Stimulated activated effector memory CD8-positive, alpha-beta T cell treated with anti-CD3 and anti-CD28 coated beads, Interleukin-12 subunit alpha, Interleukin-12 subunit beta, amount 100 ng/mL, for 72 hours (primary cell): ENCODE data around the gene HOXA6.

Source experiments
- ATAC-seq: fragments of 150-1000 bp; cut with Tn5 transposase; 2 replicates; pipeline ENCODE4 v1.10.0; 2021
- DNase-seq, 2 donors: peaks; one replicate each; pipeline ENCODE4 v3.0.0; 2021 to 2022; ENCODE audit warnings: low spot score in 2 of 2
- H3K27ac Mint-ChIP-seq: one replicate; pipeline ENCODE4 v1.8.0; 2022; ENCODE audit warnings: mild to moderate bottlenecking, mixed read lengths
- H3K36me3 Mint-ChIP-seq: one replicate; pipeline ENCODE4 v1.8.0; 2022; ENCODE audit warnings: mild to moderate bottlenecking, mixed read lengths
- H3K4me1 Mint-ChIP-seq: one replicate; pipeline ENCODE4 v1.8.0; 2022; ENCODE audit warnings: mixed read lengths
- H3K4me3 Mint-ChIP-seq: one replicate; pipeline ENCODE4 v1.8.0; 2022; ENCODE audit warnings: mild to moderate bottlenecking, mixed read lengths
- H3K9me3 Mint-ChIP-seq: one replicate; pipeline ENCODE4 v1.8.0; 2022; ENCODE audit warnings: mixed read lengths

HOXA6 gene

GRCh38 chr7:27171637-27172314, 24.2 kb upstream of the HOXA6 start:
- DNase-seq (no peak), ATAC-seq (no peak)
- Mint-ChIP-seq H3K4me3 (peak overlapping the region; percentile 63), H3K36me3 (no peaks in the 10 kb centered on the region), H3K27ac (no peak overlapping the region), H3K4me1 (peaks cover 34% of the 10 kb centered on the region), H3K9me3 (no peaks in the 10 kb centered on the region)

- ATAC-seq (no peak), DNase-seq (no peak)
- Mint-ChIP-seq H3K9me3 (no peaks in the 10 kb centered on the region), H3K36me3 (no peaks in the 10 kb centered on the region), H3K4me1 (peaks cover 34% of the 10 kb centered on the region), H3K27ac (no peak overlapping the region), H3K4me3 (peak overlapping the region; percentile 63)
Measured at GRCh38 chr7:27171325-27171636, 23.7 kb upstream of the HOXA6 start.

GRCh38 chr7:27170426-27171324, 23.1 kb upstream of the HOXA6 start:
- Mint-ChIP-seq H3K27ac (no peak overlapping the region), H3K4me1 (peaks cover 37% of the 10 kb centered on the region), H3K9me3 (no peaks in the 10 kb centered on the region), H3K4me3 (no peak overlapping the region), H3K36me3 (peaks cover 4% of the 10 kb centered on the region)
- no peak for ATAC-seq
- no peak for DNase-seq

- ATAC-seq (no peak), DNase-seq (no peak)
- Mint-ChIP-seq H3K9me3 (no peaks in the 10 kb centered on the region), H3K4me1 (peaks cover 37% of the 10 kb centered on the region), H3K36me3 (peaks cover 6% of the 10 kb centered on the region), H3K27ac (no peak overlapping the region), H3K4me3 (no peak overlapping the region)
Measured at GRCh38 chr7:27169658-27170425, 22.3 kb upstream of the HOXA6 start.

GRCh38 chr7:27168265-27168947, 20.8 kb upstream of the HOXA6 start:
- Mint-ChIP-seq H3K4me1 (peaks cover 47% of the 10 kb centered on the region), H3K9me3 (no peaks in the 10 kb centered on the region)

GRCh38 chr7:27167916-27168264, 20.3 kb upstream of the HOXA6 start:
- no peak for ATAC-seq
- H3K27ac Mint-ChIP-seq: no peak overlapping the region
- H3K4me1 Mint-ChIP-seq: peaks cover 47% of the 10 kb centered on the region
- no peak overlapping the region for H3K4me3 Mint-ChIP-seq
- H3K36me3 Mint-ChIP-seq: peaks cover 6% of the 10 kb centered on the region
- H3K9me3 Mint-ChIP-seq: no peaks in the 10 kb centered on the region
- DNase-seq: no peak

More at GRCh38 chr7:27168265-27168947, 20.8 kb upstream of the HOXA6 start:
- Mint-ChIP-seq H3K4me3 (no peak overlapping the region), H3K36me3 (peaks cover 6% of the 10 kb centered on the region), H3K27ac (peak overlapping the region; percentile 13)
- ATAC-seq (no peak), DNase-seq (no peak)

- peaks cover 6% of the 10 kb centered on the region for H3K36me3 Mint-ChIP-seq
- DNase-seq: no peak
- H3K4me1 Mint-ChIP-seq: peaks cover 39% of the 10 kb centered on the region
Measured at GRCh38 chr7:27166531-27167505, 19.2 kb upstream of the HOXA6 start.

GRCh38 chr7:27165996-27166530, 18.5 kb upstream of the HOXA6 start:
- peak overlapping the region; percentile 42 for H3K4me3 Mint-ChIP-seq
- H3K9me3 Mint-ChIP-seq: no peaks in the 10 kb centered on the region
- no peak for DNase-seq
- H3K36me3 Mint-ChIP-seq: peaks cover 6% of the 10 kb centered on the region
- ATAC-seq: no peak
- H3K4me1 Mint-ChIP-seq: peaks cover 32% of the 10 kb centered on the region
- H3K27ac Mint-ChIP-seq: no peak overlapping the region

More at GRCh38 chr7:27166531-27167505, 19.2 kb upstream of the HOXA6 start:
- Mint-ChIP-seq H3K27ac (peak overlapping the region; percentile 30), H3K9me3 (no peaks in the 10 kb centered on the region), H3K4me3 (peak overlapping the region; percentile 42)
- no peak for ATAC-seq

- ATAC-seq (no peak), DNase-seq (no peak)
- Mint-ChIP-seq H3K4me3 (peak within 1 kb of the TSS; percentile 42), H3K27ac (no peak within 1 kb of the TSS), H3K36me3 (peaks cover 6% of the 10 kb centered on the region), H3K9me3 (no peaks in the 10 kb centered on the region), H3K4me1 (peaks cover 32% of the 10 kb centered on the region)
Measured at GRCh38 chr7:27165089-27165995, 17.8 kb upstream of the HOXA6 start, which contains the start of gene HOXA9. TSS of gene HOXA9 (minus strand) at chr7:27165537. CDS start at chr7:27165457, 80 bp downstream.

- Mint-ChIP-seq H3K36me3 (peaks cover 6% of the 10 kb centered on the region), H3K4me3 (peak overlapping the region; percentile 42), H3K9me3 (no peaks in the 10 kb centered on the region), H3K27ac (no peak overlapping the region), H3K4me1 (peaks cover 35% of the 10 kb centered on the region)
- ATAC-seq (no peak), DNase-seq (no peak)
Measured at GRCh38 chr7:27164367-27165088, 17.0 kb upstream of the HOXA6 start.

- H3K4me3 Mint-ChIP-seq: peak overlapping the region; percentile 42
- peaks cover 31% of the 10 kb centered on the region for H3K4me1 Mint-ChIP-seq
- ATAC-seq: no peak
- peaks cover 6% of the 10 kb centered on the region for H3K36me3 Mint-ChIP-seq
- no peak overlapping the region for H3K27ac Mint-ChIP-seq
- H3K9me3 Mint-ChIP-seq: no peaks in the 10 kb centered on the region
- no peak for DNase-seq
Measured at GRCh38 chr7:27164045-27164366, 16.4 kb upstream of the HOXA6 start.

GRCh38 chr7:27163288-27164044, 15.9 kb upstream of the HOXA6 start:
- H3K36me3 Mint-ChIP-seq: peaks cover 6% of the 10 kb centered on the region
- H3K27ac Mint-ChIP-seq: no peak overlapping the region
- no peak for DNase-seq
- no peak for ATAC-seq
- no peaks in the 10 kb centered on the region for H3K9me3 Mint-ChIP-seq
- H3K4me1 Mint-ChIP-seq: peaks cover 26% of the 10 kb centered on the region
- H3K4me3 Mint-ChIP-seq: peak overlapping the region; percentile 42
